ENCODE measurements around the gene TTC7B. TPM values are rescaled to one million over a fixed set of nuclear protein-coding genes. Genes with fewer than 3 reads are reported as not detected.

Gene TTC7B
- total RNA-seq, 1 donor from 2014 or later: 83.1 TPM

DNA sequence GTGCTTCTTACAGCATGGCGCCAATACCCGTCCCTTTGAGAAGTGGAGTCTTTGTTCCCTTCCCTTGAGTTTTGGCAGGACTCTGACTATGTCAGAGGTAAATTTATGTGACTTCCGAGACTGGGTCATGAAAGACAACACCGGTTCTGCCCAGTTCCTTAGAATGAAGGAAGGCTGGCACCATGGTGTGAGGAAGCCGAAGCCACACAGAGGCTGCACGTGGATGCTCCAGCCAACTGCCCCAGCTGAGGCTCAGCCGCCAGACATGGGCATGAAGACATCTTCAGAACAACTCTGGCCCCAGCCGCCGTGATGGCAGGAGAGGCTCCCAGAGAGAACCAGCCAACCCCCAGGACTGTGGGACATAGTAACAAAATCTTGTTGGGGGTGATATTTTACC is 308.2 kb downstream of the TTC7B start:
- no peak for DNase-seq
- no peak overlapping the region for H3K27ac Mint-ChIP-seq (ENCODE audit: unreplicated experiment)
- H3K9me3 Mint-ChIP-seq (ENCODE audit: unreplicated experiment): peaks cover 5% of the 10 kb centered on the region
- TF ChIP-seq, protein P1, sequence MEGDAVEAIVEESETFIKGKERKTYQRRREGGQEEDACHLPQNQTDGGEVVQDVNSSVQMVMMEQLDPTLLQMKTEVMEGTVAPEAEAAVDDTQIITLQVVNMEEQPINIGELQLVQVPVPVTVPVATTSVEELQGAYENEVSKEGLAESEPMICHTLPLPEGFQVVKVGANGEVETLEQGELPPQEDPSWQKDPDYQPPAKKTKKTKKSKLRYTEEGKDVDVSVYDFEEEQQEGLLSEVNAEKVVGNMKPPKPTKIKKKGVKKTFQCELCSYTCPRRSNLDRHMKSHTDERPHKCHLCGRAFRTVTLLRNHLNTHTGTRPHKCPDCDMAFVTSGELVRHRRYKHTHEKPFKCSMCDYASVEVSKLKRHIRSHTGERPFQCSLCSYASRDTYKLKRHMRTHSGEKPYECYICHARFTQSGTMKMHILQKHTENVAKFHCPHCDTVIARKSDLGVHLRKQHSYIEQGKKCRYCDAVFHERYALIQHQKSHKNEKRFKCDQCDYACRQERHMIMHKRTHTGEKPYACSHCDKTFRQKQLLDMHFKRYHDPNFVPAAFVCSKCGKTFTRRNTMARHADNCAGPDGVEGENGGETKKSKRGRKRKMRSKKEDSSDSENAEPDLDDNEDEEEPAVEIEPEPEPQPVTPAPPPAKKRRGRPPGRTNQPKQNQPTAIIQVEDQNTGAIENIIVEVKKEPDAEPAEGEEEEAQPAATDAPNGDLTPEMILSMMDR (IDR thresholded peaks at IDR 0.05; ENCODE audit: partially characterized antibody, unreplicated experiment): no peak
- H3K4me1 Mint-ChIP-seq (ENCODE audit: low read depth, unreplicated experiment): peaks cover 13% of the 10 kb centered on the region
- H3K27me3 Mint-ChIP-seq (ENCODE audit: unreplicated experiment): peaks cover 2% of the 10 kb centered on the region
- no peak overlapping the region for H3K4me3 Mint-ChIP-seq (ENCODE audit: unreplicated experiment)
- H3K36me3 Mint-ChIP-seq (ENCODE audit: unreplicated experiment): peaks cover 1% of the 10 kb centered on the region

- no peak overlapping the region for H3K27ac Mint-ChIP-seq (ENCODE audit: unreplicated experiment)
Observed at GRCh38 chr14:90507428-90507827, 308.8 kb downstream of the TTC7B start.

GRCh38 chr14:90506748-90507147 is 309.5 kb downstream of the TTC7B start:
- Mint-ChIP-seq H3K36me3 (ENCODE audit: unreplicated experiment) (peaks cover 5% of the 10 kb centered on the region), H3K9me3 (ENCODE audit: unreplicated experiment) (peaks cover 10% of the 10 kb centered on the region), H3K27me3 (ENCODE audit: unreplicated experiment) (peaks cover 9% of the 10 kb centered on the region), H3K4me3 (ENCODE audit: unreplicated experiment) (no peak overlapping the region), H3K4me1 (ENCODE audit: low read depth, unreplicated experiment) (peaks cover 13% of the 10 kb centered on the region), H3K27ac (ENCODE audit: unreplicated experiment) (no peak overlapping the region)
- TF ChIP-seq, protein P1 (IDR thresholded peaks at IDR 0.05; ENCODE audit: partially characterized antibody, unreplicated experiment): no peak
- DNase-seq: no peak

More at GRCh38 chr14:90507428-90507827, 308.8 kb downstream of the TTC7B start:
- TF ChIP-seq, protein P1 (IDR thresholded peaks at IDR 0.05; ENCODE audit: partially characterized antibody, unreplicated experiment): no peak
- Mint-ChIP-seq H3K4me3 (ENCODE audit: unreplicated experiment) (no peak overlapping the region), H3K4me1 (ENCODE audit: low read depth, unreplicated experiment) (peaks cover 14% of the 10 kb centered on the region), H3K27me3 (ENCODE audit: unreplicated experiment) (peaks cover 6% of the 10 kb centered on the region), H3K9me3 (ENCODE audit: unreplicated experiment) (peaks cover 10% of the 10 kb centered on the region), H3K36me3 (ENCODE audit: unreplicated experiment) (peaks cover 5% of the 10 kb centered on the region)
- no peak for DNase-seq

DNA sequence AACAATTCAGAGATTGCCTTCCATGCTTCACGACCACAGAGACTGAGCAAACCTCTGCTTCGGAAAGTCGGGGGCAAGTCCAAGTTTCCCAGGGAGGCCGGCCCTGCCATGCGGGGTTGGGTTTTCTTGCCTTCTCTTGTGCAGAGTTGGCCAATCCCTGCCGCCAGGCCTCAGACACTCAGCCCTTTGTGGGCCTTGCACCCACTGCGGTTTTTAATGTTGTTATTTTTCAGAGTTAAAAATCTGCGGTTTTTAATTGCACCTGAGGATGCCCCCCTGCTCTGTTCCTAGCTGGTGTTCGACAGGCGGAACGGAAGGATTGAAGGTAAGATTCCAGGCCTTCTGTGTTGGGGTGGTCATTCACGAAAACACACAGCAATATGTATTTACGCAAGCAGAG is 310.7 kb downstream of the TTC7B start:
- peaks cover 5% of the 10 kb centered on the region for H3K4me1 Mint-ChIP-seq (ENCODE audit: low read depth, unreplicated experiment)
- peaks cover 10% of the 10 kb centered on the region for H3K9me3 Mint-ChIP-seq (ENCODE audit: unreplicated experiment)
- H3K36me3 Mint-ChIP-seq (ENCODE audit: unreplicated experiment): peaks cover 5% of the 10 kb centered on the region
- H3K4me3 Mint-ChIP-seq (ENCODE audit: unreplicated experiment): no peak overlapping the region
- H3K27ac Mint-ChIP-seq (ENCODE audit: unreplicated experiment): no peak overlapping the region
- peaks cover 9% of the 10 kb centered on the region for H3K27me3 Mint-ChIP-seq (ENCODE audit: unreplicated experiment)
- TF ChIP-seq, protein P1 (IDR thresholded peaks at IDR 0.05; ENCODE audit: partially characterized antibody, unreplicated experiment): no peak
- no peak for DNase-seq

DNA sequence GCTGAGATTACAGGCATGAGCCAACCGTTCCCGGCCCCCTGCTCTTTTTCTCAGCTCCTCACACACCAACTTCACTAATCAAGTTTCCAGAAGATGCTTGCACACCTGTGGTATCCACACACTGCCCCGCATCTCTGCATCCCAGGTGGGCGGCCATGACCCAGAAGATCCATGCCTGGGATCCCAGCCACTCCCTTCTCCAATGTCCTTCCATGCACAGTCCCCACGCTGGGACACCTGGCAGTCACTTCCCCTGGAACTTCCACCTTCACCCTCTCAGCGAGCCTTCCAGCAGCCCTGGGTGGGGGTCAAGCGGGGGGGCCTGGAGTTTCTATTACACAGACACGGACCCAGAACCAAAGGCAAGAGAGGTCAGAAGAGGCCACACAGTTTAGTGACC is 311.6 kb downstream of the TTC7B start:
- peaks cover 10% of the 10 kb centered on the region for H3K9me3 Mint-ChIP-seq (ENCODE audit: unreplicated experiment)
- H3K36me3 Mint-ChIP-seq (ENCODE audit: unreplicated experiment): peaks cover 5% of the 10 kb centered on the region
- DNase-seq: no peak
- peaks cover 5% of the 10 kb centered on the region for H3K4me1 Mint-ChIP-seq (ENCODE audit: low read depth, unreplicated experiment)
- TF ChIP-seq, protein P1 (IDR thresholded peaks at IDR 0.05; ENCODE audit: partially characterized antibody, unreplicated experiment): no peak
- no peak overlapping the region for H3K27ac Mint-ChIP-seq (ENCODE audit: unreplicated experiment)
- H3K27me3 Mint-ChIP-seq (ENCODE audit: unreplicated experiment): peaks cover 9% of the 10 kb centered on the region
- no peak overlapping the region for H3K4me3 Mint-ChIP-seq (ENCODE audit: unreplicated experiment)
